ENCODE data around the gene GTF3C2. TPM values are rescaled to one million over a fixed set of nuclear protein-coding genes. Genes with fewer than 3 reads are reported as not detected.
A peak's percentile ranks its signal among the peaks of the same experiment; 100 is the strongest.

The GTF3C2 gene
- total and polyA plus RNA-seq, 2 of the 13 experiments (the other 11 are each of a cell fraction or from before 2014, with no cell fraction given): 77.5 to 130 TPM

DNA sequence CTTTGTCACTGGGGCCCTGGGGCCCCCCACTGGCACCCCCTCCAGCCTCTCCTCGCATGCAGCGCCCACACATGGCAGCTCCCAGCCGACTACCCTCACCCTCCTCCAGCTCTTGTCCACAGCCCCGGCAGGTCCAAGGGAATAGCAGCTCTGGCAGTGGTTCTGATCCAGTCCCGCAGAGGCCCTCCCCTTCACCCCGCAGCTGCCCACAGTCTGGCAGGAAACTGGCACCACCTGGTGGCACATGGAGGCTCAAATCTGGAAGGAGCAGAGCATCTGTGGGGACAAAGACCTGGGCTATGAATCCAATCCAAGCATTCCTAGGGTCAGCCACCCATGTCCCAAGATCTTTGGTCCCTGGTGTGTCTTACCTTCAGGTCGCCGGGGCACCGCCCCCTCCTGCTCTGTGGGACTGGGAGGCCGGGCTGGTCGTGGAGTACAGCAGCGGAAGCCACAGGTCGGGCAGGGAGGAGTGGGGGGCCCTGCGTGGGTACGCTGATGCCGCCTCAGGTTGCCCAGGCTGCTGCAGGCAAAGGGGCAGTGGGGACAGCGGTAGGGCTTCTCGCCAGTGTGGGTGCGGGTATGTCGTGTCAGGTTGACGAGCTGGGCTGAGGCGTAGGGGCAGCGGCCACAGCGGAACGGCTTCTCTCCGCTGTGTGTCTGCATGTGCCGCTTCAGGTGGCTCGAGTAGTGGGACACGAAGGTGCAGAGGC is 21.7 kb upstream of the GTF3C2 start (continued):
- TF ChIP-seq ZNF773 (CRISPR knock-in tag; IDR thresholded peaks at IDR 0.05; ENCODE audit: borderline replicate concordance): no peak
- peak; percentile 63 for TF ChIP-seq MED8 (CRISPR knock-in tag; IDR thresholded peaks at IDR 0.05; ENCODE audit: insufficient replicate concordance)
- no peak for TF ChIP-seq ELF1 (CRISPR knock-in tag; IDR thresholded peaks at IDR 0.05)
- TF ChIP-seq, protein P1, sequence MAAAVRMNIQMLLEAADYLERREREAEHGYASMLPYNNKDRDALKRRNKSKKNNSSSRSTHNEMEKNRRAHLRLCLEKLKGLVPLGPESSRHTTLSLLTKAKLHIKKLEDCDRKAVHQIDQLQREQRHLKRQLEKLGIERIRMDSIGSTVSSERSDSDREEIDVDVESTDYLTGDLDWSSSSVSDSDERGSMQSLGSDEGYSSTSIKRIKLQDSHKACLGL (CRISPR knock-in tag; IDR thresholded peaks at IDR 0.05): peak; percentile 26; the same call in 1 of the 2 replicates
- TF ChIP-seq ZNF672 (CRISPR knock-in tag; IDR thresholded peaks at IDR 0.05): peak; percentile 50; the same call in 1 of the 2 replicates
- TF ChIP-seq U2AF1 (optimal IDR thresholded peaks at IDR 0.05; ENCODE audit: low read depth, low read length): peak; percentile 78
- TF ChIP-seq ZFP36 (IDR thresholded peaks at IDR 0.05; ENCODE audit: borderline replicate concordance, low read depth, low read length, partially characterized antibody): no peak
- no peak for TF ChIP-seq SOX6 (IDR thresholded peaks at IDR 0.05)
- TF ChIP-seq SOX6 (CRISPR knock-in tag; IDR thresholded peaks at IDR 0.05): 0 out of 2 replicates have a peak, but pooled peaks have one; percentile 14
- 0 out of 2 replicates have a peak, but pooled peaks have one; percentile 4 for TF ChIP-seq HNF4A (CRISPR knock-in tag; IDR thresholded peaks at IDR 0.05)
- TF ChIP-seq GABPA (IDR thresholded peaks at IDR 0.05; ENCODE audit: low read depth, low read length): no peak
- no peak for TF ChIP-seq GABPA (CRISPR knock-in tag; IDR thresholded peaks at IDR 0.05; ENCODE audit: low read depth)
- no peak for TF ChIP-seq PAWR (CRISPR knock-in tag; IDR thresholded peaks at IDR 0.05; ENCODE audit: borderline replicate concordance)
- TF ChIP-seq TMF1 (CRISPR knock-in tag; IDR thresholded peaks at IDR 0.05; ENCODE audit: low read depth): no peak
- no peak for TF ChIP-seq RXRB (CRISPR knock-in tag; IDR thresholded peaks at IDR 0.05; ENCODE audit: borderline replicate concordance)
- peak; percentile 22; the same call in 1 of the 2 replicates for TF ChIP-seq SMC3 (IDR thresholded peaks at IDR 0.05; ENCODE audit: low read length)
- 0 out of 2 replicates have a peak, but pooled peaks have one; percentile 38 for TF ChIP-seq MEIS2 (CRISPR knock-in tag; IDR thresholded peaks at IDR 0.05)
- TF ChIP-seq PAF1 (CRISPR knock-in tag; IDR thresholded peaks at IDR 0.05): peak; percentile 91
- TF ChIP-seq, protein P2, sequence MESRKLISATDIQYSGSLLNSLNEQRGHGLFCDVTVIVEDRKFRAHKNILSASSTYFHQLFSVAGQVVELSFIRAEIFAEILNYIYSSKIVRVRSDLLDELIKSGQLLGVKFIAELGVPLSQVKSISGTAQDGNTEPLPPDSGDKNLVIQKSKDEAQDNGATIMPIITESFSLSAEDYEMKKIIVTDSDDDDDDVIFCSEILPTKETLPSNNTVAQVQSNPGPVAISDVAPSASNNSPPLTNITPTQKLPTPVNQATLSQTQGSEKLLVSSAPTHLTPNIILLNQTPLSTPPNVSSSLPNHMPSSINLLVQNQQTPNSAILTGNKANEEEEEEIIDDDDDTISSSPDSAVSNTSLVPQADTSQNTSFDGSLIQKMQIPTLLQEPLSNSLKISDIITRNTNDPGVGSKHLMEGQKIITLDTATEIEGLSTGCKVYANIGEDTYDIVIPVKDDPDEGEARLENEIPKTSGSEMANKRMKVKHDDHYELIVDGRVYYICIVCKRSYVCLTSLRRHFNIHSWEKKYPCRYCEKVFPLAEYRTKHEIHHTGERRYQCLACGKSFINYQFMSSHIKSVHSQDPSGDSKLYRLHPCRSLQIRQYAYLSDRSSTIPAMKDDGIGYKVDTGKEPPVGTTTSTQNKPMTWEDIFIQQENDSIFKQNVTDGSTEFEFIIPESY (CRISPR knock-in tag; IDR thresholded peaks at IDR 0.05): peak; percentile 73
- TF ChIP-seq, protein P3, sequence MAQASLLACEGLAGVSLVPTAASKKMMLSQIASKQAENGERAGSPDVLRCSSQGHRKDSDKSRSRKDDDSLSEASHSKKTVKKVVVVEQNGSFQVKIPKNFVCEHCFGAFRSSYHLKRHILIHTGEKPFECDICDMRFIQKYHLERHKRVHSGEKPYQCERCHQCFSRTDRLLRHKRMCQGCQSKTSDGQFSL (CRISPR knock-in tag; IDR thresholded peaks at IDR 0.05): 0 out of 2 replicates have a peak, but pooled peaks have one; percentile 32
- peak; percentile 58 for TF ChIP-seq HIVEP1 (CRISPR knock-in tag; IDR thresholded peaks at IDR 0.05)
- TF ChIP-seq PCBP1 (IDR thresholded peaks at IDR 0.05; ENCODE audit: borderline replicate concordance, low read depth, low read length): 0 out of 2 replicates have a peak, but pooled peaks have one; percentile 25
- TF ChIP-seq NR2C2 (CRISPR knock-in tag; IDR thresholded peaks at IDR 0.05; ENCODE audit: borderline replicate concordance): 0 out of 2 replicates have a peak, but pooled peaks have one; percentile 26
- peak; percentile 34; the same call in 1 of the 2 replicates for TF ChIP-seq NRL (CRISPR knock-in tag; IDR thresholded peaks at IDR 0.05; ENCODE audit: borderline replicate concordance)
- TF ChIP-seq MEIS1 (CRISPR knock-in tag; IDR thresholded peaks at IDR 0.05; ENCODE audit: borderline replicate concordance): 0 out of 2 replicates have a peak, but pooled peaks have one; percentile 77
- no peak for TF ChIP-seq JARID2 (CRISPR knock-in tag; IDR thresholded peaks at IDR 0.05; ENCODE audit: insufficient replicate concordance)
- peak; percentile 48; the same call in 1 of the 2 replicates for TF ChIP-seq KDM2A (CRISPR knock-in tag; IDR thresholded peaks at IDR 0.05; ENCODE audit: borderline replicate concordance, low read depth)
- no peak for TF ChIP-seq ZFP36L2 (CRISPR knock-in tag; IDR thresholded peaks at IDR 0.05)
